Caki2 (cell line): ENCODE measurements around the gene UBE2S. TPM values are rescaled to one million over a fixed set of nuclear protein-coding genes. Genes with fewer than 3 reads are reported as not detected.
A peak's percentile ranks its signal among the peaks of the same experiment; 100 is the strongest.
"Not testable (repeated sequence)": the region's sequence is repeated elsewhere in the genome, so short reads cannot be mapped to it uniquely, and the experiment has no call there.

Source experiments
- DNase-seq: peaks from one replicate; pipeline ENCODE4 v3.0.0-alpha.2; 2015; ENCODE audit warnings: low read depth
- in situ Hi-C: cut with HindIII; loops from 2 replicates; pipeline ENCODE4 v1.10.0; 2016; ENCODE audit warnings: low sequenced_read_pairs, low pct_unique_long_range_greater_than_20kb, mixed read lengths
- total RNA-seq: library from RNA; depleted of rRNA; stranded (reverse); fragments of >200 nt; shearing (Covaris generic); gene quantifications from 2 replicates; pipeline ENCODE4 v1.2.3, GENCODE V29; 2014; ENCODE audit warnings: low replicate concordance

Gene UBE2S
- total RNA-seq, 1 experiment from 2014 or later: 231 TPM

DNA sequence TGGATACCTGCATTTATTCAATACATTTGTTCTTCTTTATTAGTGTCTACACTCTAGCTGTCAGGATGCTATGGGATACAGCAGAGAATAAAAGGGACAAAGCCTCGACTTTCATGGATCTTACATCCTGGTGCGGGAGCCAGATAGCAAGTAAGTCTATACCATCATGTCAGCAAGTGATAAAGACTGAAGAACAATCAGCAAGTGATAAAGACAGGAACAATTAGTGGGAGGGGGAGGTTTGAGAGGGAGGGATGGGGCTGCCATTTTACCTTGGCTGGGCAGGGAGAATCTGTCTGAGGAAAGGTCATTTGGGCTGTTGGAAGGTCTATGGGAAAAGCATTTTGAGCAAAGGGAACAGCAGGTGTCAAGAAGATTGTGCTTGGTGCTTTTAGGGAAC is 2.6 kb upstream of the UBE2S start:
- in situ Hi-C loops: loop anchor here (10.0 kb wide), 1 partner anchor 235 kb away; no protein-coding TSS in a partner anchor

GRCh38 chr19:55409179-55409578 is 1.6 kb upstream of the UBE2S start:
- DNase-seq, in situ Hi-C loops: not testable (repeated sequence)

More for the DNA sequence above, 2.6 kb upstream of the UBE2S start:
- no peak for DNase-seq

- DNase-seq: no peak
- in situ Hi-C loops: no loop called here
These were observed 915 bp upstream of the UBE2S start for GRCh38 chr19:55408533-55408872.

DNA sequence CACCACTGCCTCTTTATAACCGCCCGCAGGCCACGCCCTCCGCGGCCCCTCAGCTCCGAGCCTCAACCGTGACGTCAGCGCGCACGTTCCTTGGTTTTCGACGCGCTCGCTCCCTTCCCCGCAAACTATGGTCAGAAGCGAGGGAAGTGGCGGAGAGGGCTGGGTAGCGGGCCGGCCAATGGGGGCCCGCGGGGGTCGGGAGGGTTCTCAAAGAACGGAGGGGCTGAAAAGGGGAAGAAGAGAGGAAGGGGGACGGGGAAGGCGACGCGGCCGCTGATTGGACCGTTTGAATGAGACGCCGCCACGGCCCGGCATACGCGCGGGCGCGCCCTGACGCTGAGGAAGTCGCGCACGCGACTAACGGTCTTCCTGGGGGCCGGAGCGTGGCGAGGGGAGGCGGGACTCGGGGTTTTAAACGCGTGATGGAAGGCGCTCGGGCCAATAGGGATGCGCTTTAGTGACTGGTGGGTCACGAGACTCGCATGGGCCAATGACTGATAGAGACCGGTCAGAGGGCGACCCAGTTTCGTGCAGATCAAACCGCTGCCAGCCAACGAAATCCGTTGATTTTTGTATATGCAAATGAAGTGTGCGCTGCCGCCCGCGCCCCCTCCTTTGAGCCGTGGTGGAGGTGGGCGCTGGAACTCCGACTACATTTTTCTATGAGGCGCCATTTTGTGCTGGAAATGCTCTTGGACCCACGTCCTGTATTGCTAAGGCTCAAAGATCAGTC is 378 bp upstream of the UBE2S start:
- in situ Hi-C loops: no loop called here
- DNase-seq: peak; percentile 100

DNA sequence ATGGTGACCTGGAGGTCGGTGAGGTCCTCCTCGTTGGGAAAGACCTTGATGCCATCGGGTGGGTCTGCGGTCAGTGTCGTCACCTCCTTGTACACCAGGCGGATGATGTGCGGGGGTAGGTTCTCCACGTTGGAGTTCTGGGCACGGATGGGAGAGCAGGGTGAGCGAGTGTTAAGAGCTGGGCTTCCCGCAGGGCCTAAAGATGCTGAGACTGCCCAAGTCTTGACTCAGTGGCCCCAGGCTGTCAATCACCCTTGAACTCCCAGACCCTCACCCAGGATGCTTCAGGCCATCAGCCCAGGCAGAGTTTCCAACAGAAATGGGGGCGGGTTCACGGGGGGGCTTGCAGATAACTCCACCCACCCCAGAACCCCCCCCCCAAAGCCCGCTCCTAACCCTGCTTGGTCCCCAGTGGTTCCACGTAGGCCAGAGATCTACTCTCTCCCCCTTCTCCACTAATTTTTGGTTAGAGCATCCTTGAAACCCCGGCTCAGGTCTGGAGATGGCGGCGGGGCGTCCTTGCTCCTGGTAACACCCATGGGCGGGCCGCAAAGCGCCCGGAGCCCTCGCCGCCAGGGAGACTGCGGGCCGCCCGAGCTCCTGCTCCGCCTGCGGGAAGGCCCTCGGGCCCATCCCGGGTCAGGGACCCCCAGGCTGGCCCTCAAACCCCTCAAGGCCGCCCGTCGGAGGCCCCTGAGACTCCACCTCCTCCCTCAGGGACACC is 600 bp downstream of the UBE2S start:
- in situ Hi-C loops: no loop called here

DNA sequence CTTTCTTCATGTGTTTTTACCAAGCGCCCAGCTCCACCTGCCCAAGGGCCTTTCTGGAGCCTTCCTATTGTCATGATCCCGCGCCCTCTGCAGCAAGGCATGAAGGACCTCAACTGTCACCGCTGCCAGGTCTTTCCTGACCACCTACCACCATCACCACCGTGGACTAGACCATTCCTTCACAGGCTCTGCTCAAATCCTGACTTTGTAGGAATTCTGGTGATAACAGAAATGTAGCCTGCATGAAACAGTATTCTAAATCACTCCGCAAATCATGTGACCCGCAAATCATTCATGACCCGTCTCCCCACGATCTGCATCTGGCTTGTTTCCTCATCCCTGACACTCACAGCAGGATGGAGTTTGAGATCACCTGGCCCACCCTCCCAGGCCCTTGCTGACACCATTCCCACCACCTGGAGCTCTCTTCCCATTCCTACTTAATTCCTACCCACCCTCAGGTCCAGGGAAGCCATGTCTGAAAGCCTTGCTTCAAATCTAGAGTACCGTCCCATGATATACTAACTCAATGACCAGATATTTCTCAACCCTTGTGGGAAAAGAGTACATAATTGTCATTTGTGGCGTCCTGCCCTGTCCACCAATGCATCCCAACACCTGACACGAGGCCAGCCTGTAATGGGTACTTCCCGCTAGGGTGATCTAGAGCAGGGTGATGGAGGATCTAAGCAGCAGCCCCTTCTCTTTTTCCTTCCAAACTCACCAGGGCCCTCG is 1.3 kb downstream of the UBE2S start:
- in situ Hi-C loops: no loop called here
- DNase-seq: no peak

More for the DNA sequence above, 600 bp downstream of the UBE2S start:
- no peak for DNase-seq

GRCh38 chr19:55405638-55406037 is 1.9 kb downstream of the UBE2S start:
- in situ Hi-C loops: no loop called here

DNA sequence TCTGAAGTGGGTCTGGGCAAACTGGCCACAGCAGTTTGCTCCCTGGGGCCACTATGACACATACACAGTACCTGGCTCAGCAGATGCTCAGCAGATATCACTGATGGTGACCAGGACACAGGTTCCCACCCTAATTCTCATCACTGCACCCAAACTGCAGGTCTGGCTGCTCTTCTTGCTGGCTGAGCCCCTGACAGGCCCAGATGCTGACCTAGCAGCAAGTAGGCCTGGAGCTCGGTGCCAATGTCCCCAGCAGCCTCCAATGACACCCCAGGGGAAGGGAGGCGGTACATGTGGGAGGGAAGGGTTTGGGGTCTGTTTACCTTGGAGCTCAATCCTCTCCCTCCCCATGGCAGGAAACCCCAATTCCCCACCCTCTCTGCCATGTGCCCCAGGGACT is 5.1 kb downstream of the UBE2S start:
- in situ Hi-C loops: no loop called here
- no peak for DNase-seq

More at GRCh38 chr19:55405638-55406037, 1.9 kb downstream of the UBE2S start:
- DNase-seq: no peak

DNA sequence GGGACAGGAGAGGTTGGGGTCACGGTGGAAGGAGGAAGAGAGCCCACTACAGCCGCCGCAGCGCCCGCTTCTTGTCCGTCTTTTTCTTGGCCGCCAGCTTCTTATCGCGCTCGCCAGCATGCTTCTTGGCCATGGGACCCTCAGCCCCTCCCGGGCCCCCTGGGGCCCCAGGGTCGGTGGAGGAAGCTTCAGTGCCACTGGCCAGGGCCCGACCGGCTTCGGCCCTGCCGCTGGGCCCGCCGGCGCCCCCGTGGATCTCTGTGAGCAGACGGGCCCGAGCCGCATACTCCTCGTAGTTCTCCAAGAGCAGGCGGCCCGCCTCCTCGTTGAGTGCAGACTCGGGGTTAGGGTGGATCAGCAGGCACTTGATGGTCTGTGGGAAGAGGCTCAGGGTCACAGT is 6.2 kb downstream of the UBE2S start:
- DNase-seq, in situ Hi-C loops: not testable (repeated sequence)

GRCh38 chr19:55400281-55401087 is 7.1 kb downstream of the UBE2S start:
- in situ Hi-C loops: no loop called here
- DNase-seq: no peak

- in situ Hi-C loops: no loop called here
- DNase-seq: no peak
These were observed 9.2 kb downstream of the UBE2S start for GRCh38 chr19:55398200-55398925.

GRCh38 chr19:55392820-55393761 is 14.5 kb downstream of the UBE2S start:
- in situ Hi-C loops: no loop called here
- no peak for DNase-seq

DNA sequence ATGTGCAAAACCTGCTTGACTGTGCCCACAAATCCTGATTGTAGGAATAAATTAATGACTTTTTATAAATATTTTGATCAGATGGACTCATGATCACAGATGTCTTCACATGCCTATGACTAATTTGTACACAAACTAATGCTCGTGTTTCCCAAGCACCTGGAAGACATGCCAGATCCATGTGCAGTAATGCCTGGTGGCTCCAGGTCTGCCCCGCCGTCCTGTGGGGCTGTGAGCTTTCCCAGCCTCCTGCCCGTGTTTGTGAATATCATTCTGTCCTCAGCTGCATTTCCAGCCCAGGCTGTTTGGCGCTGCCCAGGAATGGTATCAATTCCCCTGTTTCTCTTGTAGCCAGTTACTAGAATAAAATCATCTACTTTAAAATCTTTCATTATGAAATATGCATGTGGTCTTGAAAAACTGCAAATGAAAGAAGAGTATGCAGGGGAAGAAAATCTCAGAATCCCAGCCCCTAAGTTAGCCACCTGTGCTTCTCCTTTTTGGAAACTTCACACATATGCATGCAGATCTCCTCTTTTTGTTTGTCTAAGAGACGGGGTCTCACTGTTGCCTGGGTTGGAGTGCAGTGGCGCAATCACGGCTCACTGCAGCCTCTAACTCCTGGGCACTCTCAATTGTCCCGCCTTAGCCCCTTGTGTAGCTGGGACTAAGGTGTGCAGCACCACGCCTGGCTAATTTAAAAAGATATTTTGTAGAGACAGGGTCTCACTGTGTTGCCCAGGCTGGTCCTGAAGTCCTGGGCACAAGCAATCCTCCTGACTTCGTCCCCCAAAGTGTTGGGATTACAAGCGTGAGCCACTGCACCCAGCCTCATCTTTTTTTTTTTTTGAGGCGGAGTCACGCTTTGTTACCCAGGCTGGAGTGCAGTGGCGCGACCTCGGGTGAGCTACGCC is 15.6 kb downstream of the UBE2S start:
- in situ Hi-C loops: no loop called here
- no peak for DNase-seq

DNA sequence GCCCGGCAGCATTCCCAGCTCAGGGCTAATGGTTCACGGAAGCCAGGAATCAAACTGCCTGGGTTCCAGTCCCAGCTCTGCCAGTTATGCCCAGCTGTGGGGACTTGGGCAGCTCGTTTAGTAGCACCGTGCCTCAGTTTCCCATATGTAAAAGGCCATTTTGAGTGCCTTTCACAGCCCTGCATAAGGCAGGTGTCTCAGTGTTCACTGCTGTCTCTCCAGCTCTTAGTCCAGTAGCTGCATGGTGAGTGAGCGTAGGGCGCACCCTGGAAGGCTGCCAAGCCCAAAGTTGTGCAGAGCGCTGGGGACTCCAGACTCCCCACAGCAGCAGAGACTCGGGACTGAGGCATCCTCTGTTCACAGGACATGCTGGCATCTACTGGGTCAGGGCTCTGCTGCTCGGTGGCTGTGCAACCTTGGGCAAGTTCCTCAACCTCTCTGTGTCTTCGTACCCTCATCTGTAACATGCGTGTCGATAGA is 16.4 kb downstream of the UBE2S start:
- DNase-seq: no peak
- in situ Hi-C loops: no loop called here

GRCh38 chr19:55390461-55390880 is 17.1 kb downstream of the UBE2S start:
- in situ Hi-C loops: no loop called here
- DNase-seq: no peak
